Dedifferentiated amniotic fluid mesenchymal stem cell (primary cell): Measurements from ENCODE around the gene ARID4B.
"Not testable (repeated sequence)": the region's sequence is repeated elsewhere in the genome, so short reads cannot be mapped to it uniquely, and the experiment has no call there.

Experiments used
- DNase-seq: peaks from one replicate; pipeline ENCODE4 v3.0.0-alpha.2; 2016; ENCODE audit errors: extremely low spot score

The ARID4B gene

DNA sequence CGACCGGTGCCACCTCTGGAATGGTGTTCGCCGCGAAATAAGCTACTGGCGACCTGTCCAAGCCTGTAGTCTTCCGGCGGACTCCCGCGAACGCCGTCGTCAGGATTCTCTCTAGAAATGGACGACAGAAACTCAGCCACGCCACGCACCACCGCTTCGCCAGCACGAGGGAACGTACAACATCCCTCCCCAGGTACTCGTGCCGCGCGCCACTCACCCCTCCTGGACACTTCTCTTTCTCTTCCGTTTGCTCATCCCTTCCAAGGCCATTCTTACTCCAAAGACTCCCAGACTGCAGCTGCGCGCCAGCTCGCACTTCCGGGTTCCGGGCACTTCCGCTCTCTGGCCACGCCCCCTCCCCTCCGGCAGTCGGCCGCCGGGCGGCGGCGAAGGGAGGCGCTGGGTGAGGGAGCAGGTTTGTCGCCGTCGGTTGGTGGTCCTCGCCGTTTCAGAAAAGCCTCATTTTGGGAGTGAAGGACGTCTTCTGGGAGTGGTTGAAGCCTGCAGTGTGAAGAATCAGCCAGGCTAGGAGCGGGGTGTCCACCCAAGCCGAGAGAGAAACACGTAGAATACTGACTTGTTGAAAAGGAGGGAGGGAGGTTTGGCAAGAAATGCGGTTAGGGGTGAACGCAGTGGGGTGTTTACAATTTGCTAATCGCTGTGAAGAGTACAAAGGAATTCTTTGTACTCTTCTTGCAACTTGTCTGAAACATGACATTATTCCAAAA is 166.9 kb downstream of the ARID4B start, which contains the start of gene RBM34:
RBM34 (minus strand) TSS at position 294 of the 728 bp plus-strand sequence; CDS start at position 270, 24 bp downstream.
- peak; percentile 87 for DNase-seq

DNA sequence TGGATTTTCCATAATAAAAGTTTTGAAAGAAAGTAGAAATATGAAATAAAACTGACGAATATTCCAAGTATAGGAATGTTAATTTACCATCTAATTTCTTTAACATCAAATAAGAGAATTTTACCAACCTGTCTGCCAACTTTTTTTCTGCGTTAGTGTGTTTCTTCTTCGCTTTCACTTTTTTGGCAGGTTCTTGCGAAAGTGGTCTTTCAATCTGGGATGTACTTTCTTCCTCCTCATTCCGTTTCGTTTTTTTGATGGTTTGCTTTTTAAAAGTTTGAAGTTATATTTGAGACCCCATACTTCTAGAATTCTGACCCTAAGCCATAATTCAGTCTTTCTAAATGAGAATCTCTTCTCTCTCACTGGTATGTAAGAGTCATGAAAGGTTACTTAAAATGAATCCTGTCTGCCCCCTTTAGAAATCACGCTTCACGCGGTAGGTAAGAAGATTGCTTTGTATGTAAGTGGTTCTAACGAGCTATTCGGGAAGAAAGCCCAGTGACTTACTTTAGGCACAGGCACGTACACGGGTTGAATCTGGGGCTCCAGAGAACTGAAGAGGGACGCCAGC is 167.5 kb downstream of the ARID4B start:
- DNase-seq: peak; percentile 45

DNA sequence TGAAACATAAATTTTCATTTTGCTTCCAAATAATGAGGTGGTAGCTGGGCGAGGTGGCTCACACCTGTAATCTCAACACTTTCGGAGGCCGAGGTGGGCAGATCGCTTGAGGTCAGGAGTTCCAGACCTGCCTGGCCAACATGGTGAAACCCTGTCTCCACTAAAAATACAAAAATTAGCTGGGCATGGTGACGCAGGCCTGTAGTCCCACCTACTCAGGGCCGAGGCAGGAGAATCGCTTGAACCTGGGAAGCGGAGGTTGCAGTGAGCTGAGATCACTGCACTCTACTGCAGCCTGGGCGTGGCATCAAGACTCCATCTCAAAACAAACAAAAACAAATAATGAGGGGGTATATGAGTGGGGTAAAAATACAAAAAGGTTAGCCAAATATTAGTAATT is 168.0 kb downstream of the ARID4B start:
- DNase-seq: not testable (repeated sequence)

DNA sequence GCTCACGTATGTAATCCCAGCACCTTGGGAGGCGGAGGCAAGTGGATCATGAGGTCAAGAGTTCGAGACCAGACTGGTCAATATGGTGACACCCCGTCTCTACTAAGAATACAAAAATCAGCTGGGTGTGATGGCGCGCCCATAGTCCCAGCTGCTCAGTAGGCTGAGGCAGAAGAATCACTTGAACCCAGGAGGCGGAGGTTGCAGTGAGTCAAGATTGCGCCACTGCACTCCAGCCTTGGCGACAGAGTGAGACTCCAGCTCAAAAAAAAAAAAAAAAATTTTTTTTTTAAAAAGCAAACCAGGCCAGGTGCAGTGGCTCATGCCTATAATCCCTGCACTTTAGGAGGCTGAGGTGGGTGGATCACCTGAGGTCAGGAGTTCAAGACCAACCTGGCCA is 168.7 kb downstream of the ARID4B start:
- DNase-seq: not testable (repeated sequence)

DNA sequence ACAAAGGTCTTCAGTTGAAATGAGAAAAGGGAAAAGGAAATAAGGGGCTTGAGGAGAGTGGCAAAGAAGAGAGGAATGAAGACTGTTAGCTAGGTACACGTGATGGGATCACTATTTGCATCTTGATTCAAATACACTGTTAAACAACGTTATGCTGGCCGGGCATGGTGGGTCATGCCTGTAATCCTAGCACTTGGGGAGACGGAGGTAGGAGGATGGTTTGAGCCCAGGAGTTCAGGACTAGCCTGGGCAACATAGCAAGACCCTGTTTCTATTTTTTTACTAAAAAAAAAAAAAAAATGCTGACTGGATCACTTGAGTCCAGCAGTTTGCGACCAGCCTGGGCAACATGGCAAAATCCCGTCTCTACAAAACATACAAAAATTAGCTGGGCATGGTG is 169.3 kb downstream of the ARID4B start:
- no peak for DNase-seq

DNA sequence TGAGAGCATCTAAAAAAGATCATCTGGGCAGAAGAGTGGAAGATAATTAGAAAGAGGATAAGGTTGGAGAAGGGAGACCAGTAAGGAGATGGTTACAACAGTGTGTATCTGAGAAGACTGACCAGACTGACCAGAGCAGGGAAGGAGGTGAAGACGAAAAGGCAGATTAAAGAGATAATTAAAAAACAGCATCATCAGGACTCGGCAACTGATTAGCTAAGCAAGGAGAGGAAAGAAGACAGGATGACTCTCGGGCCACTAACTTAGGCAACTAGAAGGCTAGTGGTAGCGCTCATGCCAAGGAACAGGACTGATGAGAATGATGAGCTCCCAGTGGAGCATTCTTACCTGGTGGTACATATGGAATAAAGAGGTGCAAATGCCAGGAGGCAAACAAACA is 170.8 kb downstream of the ARID4B start:
- DNase-seq: no peak

DNA sequence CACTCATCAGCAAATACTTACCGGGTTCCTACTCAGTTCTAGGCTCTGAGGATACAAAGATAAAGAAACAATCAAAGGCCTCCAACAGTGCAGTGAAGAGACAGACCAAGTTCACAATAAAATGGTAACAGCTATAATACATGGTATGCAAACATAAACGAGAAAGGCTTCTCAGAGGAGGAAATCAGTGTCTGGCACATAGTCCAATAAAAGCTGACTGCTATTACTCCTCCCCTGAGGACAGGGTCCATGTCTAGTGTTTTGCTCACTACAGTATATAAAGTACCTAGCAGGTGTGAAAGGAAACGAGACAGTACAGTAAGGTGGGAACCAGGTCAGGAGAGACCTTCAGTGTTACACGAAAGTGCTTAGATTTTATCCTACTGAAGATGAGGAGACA is 171.2 kb downstream of the ARID4B start:
- DNase-seq: no peak

DNA sequence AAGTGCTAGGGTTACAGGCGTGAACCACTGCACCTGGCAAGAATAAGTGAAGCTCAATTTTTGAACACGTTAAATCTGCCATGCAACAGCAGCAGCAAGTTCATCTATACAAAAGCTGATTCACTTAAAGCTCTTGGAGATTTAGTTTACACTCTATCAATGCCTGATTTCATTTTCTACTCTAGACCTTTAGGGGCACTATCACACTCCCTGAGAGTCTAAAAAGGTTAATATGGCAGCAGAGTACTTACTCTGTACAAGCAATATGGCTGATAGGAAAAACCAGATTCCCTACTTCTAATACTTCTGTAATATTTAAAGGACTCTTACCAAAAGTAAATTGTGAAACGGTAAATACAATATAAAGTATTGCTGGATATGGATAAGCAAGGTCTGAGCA is 171.7 kb downstream of the ARID4B start:
- no peak for DNase-seq

DNA sequence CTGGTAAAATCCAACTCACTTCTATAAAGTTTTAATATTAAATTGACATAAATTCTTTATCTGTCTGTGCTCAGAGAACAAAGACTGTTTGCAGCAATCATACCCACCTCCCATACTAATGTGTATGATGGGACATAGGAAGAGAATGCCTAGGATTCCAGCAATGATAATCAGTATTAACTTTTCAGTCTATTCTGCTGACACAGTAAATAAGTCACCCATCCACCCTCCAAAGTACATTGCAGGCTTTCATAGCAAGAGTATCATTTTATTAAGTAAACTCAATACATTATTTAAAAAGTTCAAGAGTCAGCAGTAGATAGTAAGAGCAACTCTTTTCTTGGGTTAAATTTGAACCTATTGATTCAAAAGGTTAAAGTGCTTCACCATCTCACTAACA is 175.7 kb downstream of the ARID4B start:
- DNase-seq: no peak

DNA sequence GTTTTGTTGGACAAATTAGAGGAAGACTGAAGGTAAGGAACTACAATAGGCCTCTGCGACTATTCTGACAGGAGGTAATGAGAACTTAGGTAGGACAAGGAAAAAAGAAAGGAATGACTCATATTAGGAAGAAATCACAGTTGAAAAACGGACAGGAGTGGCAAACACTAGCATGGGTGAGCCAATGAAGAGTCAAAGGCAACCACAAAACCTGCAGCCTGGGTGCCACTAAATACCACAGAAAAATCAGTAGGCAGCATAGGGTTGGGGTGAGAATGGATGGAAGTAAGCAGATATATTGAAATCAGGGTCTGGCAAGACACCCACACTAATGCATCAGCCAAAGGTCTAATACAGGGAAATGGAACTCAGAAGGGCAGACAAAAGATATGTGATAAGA is 176.9 kb downstream of the ARID4B start:
- no peak for DNase-seq

DNA sequence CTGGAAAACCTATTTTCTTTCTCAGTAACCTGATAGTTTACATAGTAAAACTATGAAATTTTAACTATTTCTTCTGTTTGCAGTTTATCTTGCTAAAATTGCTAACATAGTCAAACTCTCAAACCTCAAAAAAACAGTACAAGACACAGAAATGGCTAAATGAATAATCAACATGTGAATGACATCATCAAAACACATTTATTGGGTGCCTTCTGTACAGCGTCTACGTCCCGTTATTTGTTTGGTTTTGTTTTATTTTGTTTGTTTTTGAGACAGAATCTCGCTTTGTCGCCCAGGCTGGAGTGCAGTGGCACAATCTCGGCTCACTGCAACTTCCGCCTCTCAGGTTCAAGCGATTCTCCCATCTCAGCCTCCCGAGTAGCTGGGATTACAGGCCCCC is 178.2 kb downstream of the ARID4B start:
- DNase-seq: no peak

DNA sequence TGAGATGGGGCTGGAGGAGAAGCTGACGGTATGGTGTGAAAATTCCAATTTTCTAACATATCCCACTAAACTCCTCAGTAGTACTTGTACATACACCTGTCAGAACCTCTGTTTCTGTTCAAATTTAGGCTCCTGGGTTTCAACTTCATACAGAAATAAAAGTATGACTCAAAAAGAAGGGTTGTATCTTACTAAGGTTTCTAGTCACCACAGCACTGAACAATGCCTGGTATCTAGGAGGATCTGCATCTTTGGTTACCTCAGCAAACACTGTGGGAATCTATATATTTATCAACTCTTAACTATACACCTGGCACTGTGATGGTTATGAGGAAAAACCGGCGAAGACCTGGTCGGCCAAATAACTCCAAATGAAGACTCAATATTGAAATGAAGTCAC is 180.7 kb downstream of the ARID4B start:
- DNase-seq: no peak

DNA sequence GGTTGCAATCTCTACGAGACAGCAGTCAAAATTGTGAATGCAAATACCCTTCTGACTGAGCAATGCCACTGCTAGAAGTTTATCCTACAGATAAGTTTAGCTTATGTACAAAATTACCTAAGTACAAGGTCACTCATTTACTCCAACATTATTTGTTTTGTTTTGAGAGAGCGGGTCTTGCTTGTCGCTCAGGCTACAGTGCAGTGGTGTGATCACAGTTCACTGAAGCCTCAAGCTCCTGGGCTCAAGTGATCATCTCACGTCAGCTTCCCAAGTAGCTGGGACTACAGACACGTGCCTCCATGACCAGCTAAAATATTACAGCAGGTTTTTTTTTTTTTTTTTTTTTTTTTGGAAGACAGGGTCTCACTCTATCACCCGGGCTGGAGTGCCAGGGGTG is 182.3 kb downstream of the ARID4B start:
- no peak for DNase-seq

DNA sequence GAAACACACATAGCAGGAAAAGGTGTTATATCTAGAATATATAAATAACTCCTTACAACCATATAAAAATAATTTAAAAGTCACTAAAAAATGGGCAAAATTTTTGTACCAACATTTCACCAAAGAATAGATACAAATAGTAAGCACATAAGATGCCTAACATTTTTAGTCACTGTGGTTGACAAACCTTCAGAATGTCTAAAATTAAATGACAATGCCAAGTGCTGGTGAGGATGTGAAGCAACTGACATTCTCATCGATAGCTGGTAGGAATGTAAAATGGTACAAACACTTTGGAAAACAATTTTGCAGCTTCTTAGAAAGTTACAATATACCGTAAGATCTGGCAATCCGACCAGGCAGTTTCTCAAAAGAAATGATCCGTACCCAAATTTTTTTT is 185.0 kb downstream of the ARID4B start:
- no peak for DNase-seq

DNA sequence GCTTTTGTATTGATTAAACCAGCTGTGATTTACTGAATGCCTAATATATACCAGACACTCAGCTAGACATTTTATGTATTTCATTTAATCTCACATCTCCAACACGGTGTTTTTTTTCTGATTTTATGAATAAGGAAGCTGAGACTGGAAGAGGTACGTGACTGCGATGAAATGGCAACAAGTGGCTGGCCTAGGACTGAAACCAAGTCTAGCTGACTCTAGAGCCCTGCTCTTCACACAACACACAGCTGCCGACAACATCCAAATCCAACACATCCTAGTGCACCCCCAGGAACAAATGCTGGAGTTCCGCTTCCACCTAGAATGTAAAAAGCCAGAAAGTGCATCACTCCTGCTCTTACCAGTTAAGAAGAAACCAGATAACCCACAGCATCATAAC is 188.7 kb downstream of the ARID4B start:
- DNase-seq: no peak

DNA sequence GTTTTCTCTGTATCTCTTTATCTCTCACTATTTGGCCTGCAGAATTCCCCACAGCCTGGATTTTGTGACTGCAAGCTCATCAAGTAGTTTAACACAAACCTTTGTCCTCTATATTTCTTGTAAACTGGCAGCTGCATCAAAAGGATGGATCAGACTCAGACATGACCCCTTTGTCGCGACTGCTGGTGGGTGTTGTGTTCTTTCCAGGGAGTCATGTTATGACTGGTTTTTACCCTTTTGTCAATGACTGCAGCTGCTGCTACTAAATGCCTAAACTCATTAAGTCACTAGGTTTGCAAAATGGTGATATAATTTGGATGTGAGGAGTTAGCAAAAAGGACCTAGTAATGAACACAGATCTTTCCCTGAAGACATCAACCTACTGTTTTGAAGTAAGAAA is 189.2 kb downstream of the ARID4B start:
- DNase-seq: no peak

DNA sequence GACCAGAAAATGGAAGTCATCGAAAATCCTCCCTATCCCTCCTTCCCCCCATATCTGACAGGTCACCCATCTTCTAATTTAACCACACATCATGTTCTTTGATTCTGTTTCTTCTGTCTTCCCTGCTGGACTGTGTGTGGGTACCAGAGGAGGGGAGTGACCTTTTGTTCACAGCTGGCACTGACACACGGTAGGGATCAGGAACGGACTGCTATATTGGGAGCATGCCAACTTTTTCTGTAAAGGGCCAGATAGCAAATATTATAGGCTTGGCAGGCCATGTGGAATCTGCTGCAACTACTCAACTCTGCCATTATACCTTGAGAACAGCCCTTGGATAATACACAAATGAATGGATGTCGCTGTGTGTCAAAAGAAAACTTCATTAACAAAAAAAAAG is 191.9 kb downstream of the ARID4B start:
- DNase-seq: no peak

DNA sequence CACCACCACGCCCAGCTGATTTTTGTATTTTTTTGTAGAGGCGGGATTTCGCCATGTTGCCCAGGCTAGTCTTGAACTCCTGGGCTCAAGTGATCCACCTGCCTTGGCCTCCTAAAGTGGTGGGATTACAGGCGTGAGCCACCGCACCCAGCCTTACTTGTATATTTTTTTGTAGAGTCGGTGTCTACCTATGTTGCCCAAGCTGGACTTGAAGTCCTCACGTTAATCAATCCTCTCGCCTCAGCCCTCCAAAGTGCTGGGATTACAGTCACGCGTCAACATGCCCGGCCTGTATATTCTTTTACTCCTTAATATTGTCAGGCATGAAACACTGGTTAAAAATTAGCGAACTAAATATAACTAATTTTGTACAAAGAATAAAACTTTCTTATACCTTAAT is 193.8 kb downstream of the ARID4B start:
- DNase-seq: no peak

DNA sequence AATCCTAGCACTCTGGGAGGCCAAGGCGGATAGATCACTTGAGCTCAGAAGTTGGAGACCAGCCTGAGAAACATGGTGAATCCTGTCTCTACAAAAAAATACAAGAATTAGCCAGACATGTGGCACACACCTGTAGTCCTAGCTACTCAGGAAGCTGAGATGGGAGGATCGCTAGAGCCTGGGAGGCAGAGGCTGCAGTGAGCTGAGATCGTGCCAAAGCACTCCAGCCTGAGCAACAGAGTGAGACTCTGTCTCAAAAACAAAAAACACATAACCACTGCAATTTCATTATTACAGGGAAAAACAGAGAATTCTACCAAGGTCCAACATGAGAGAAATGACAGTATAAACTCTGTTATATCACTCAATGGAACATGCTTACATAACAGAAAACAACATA is 194.9 kb downstream of the ARID4B start:
- DNase-seq: no peak

DNA sequence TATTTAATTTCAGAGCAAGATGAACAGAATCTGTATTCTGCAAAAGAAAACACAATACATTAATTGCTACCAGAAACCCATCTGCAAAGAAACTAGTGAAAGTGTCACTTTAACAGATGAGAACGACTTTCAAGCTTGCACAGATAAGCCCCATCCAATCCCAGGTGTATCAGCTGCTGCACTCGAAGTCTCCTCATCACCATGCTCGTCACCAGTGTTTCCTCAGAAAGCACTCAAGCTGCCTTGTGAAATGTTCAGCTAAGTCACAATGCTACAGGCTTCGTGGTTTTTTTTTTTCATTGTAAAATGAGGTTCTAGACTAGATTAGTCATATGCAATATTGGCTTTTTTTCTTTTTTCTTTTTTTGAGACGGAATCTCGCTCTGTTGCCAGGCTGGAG is 196.0 kb downstream of the ARID4B start:
- DNase-seq: no peak

DNA sequence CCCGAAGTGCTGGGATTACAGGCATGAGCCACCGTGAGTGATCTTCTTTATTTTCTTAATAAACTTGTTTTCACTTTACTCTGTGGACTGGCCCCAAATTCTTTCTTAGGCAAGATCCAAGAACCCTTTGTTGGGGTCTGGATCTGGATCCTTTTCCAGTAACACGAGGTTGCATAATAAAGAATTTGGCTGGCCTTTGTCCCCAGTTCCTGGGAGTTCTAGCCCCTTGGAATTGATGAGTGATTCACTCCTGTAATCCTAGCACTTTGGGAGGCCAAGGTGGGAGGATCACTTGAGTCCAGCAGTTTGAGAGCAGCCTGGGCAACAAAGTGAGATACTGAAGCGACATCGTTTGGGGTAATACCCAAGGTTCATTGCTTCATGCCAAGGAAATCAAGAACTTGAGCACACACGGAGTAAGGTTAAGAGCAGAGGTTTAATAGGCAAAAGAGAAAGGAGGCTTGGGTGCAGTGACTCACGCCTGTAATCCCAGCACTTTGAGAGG is 197.2 kb downstream of the ARID4B start:
- DNase-seq: no peak

DNA sequence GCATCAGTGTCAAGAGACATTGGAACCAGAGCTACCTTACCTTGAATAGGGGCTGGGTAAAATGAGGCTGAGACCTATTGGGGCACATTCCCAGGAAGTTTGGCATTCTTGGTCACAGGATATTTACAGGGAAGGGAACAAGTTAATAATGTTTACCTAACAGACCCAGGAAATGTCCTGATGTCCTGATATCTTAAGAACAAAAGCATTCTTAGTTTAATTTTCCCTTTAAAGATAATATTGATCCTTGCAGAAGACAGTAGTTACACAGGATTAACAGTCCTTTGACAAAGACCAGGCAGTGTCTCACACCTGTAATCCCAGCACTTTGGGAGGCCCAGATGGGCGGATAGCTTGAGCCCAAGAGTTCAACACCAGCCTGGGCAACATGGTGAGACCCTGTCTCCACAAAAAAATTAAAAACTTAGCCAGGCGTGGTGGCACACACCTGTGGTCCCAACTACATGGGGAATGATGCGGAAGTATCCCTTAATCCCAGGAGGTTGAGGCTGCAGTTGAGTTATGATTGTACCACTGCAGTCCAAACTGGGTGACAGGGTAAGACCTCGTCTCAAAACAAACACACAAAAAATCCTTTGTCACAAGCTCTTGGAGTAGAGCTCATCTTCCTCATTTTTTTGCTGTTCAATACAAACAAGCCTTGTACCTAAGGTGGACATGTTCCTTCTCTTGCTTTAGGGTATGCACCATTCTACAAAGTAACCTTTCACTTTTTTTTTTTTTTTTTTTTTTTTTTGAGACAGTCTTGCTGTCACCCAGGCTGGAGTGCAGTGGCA is 198.0 kb downstream of the ARID4B start:
- DNase-seq: no peak
